Activated CD4-positive, alpha-beta T cell treated with anti-CD3 and anti-CD28 coated beads, Interleukin-2, amount 50 U/mL, for 16 hours (primary cell): ENCODE measurements around the gene DENND6A.
"Not testable (repeated sequence)": the region's sequence is repeated elsewhere in the genome, so short reads cannot be mapped to it uniquely, and the experiment has no call there.

Source experiments
- DNase-seq: peaks from one replicate; pipeline ENCODE4 v3.0.0-alpha.2; 2020

DENND6A gene

DNA sequence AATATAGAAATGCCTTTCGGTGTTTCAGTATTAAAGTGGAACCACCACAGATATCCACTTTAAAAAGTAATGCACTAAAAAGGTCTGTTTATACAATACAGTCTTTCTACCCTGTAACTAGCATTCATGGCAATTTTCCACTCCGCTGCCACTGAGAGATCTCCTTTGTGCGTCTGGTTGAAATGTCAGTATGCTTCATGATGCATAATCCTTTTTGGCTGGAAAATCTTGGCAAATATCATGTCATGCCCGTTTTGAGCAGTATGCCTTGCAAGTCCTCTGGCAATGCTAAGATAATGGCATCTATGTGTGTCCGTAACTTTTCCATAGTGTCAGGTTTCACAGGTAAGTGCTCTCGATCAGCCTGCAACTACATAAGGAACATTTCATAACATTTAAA, 64.9 kb downstream of the DENND6A start:
- no peak for DNase-seq

DNA sequence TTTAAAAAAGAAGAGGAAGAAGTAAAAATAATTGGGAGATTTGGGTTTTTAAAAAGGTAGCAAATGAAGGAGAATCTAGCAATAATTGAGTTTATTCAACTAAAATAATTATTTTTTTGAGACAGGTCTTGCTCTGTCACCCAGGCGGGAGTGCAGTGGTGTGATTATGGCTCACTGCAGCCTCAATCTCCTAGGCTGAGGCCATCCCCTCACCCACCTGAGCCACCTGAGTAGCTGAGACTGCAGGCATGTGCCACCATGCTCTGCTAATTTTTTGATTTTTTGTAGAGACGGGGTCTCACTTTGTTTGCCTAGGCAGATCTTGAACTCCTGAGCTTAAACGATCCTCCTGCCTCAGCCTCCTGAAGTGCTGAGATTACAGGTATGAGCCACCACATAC, 68.1 kb downstream of the DENND6A start:
- no peak for DNase-seq

DNA sequence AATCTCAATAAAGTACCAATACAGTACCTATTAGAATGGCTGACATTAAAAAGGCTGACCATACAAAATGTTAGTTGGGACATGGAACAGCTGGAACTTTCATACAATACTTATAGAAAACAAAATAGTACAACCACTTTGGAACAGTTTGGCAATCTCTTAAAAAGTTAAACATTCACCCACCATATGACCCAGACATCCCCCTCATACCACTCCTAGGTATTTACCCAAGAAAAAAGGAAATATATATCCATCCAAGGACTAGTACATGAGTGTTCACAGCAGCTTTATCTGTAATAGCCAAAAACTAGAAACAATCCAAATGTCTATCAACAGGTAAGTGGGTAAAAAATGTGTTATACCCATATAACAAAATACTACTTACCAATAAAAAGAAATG, 70.5 kb downstream of the DENND6A start:
- no peak for DNase-seq

DNA sequence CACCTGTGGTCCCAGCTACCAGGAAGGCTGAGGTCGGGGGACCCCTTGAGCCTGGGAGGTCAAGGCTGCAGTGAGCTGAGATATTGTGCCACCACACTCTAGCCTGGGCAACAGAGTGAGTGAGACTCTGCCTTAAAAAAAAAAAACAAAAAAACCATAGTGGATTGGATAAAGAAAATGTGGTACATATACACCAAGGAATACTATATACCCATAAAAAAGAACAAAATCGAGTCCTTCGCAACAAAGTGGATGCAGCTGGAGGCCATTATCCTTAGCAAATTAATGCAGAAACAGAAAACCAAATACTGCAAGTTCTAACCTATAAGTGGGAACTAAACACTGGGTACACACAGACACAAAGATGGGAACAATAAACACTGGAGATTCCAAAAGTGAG, 75.1 kb downstream of the DENND6A start:
- DNase-seq, result no peak

GRCh38 chr3:57616233-57616632, 76.6 kb downstream of the DENND6A start:
- no peak for DNase-seq

DNA sequence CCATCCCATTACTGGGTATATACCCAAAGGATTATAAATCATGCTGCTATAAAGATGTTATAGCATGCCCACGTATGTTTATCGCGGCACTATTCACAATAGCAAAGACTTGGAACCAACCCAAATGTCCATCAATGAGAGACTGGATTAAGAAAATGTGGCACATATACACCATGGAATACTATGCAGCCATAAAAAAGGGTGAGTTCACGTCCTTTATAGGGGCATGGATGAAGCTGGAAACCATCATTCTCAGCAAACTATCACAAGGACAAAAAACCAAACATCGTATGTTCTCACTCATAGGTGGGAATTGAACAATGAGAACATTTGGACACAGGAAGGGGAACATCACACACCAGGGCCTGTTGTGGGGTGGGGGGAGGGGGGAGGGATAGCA, 81.0 kb downstream of the DENND6A start:
- not testable (repeated sequence) for DNase-seq

DNA sequence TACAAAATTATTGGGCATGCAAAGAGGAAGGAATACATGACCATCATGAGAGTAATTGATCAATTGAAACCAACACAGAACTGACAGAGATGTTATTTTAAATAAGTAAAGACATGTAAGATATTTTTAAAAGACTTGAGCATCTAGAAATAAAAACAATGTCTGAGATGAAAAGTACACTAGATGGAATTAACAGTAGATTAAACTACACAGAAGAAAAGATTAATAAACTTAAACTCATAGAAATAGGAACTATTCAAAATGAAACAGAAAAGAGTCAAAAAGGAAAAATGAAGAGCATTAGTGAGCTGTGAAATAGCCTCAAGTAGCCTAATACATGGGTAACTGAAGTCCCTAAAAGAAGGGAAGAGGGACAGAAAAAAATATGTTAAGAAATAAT, 87.2 kb downstream of the DENND6A start:
- DNase-seq, result no peak

- DNase-seq, result no peak
Observed at GRCh38 chr3:57604971-57605370, 87.9 kb downstream of the DENND6A start.

- DNase-seq, result no peak
Observed at GRCh38 chr3:57600195-57600594, 92.7 kb downstream of the DENND6A start.

GRCh38 chr3:57598765-57599360, 94.0 kb downstream of the DENND6A start:
- DNase-seq, result no peak

- peak; percentile 100 for DNase-seq
Observed at GRCh38 chr3:57597127-57597923, 95.6 kb downstream of the DENND6A start, which contains the start of gene ARF4. Gene ARF4, minus strand, starts transcription at chr3:57597344. Its CDS starts 204 bp downstream, at chr3:57597140.

GRCh38 chr3:57596495-57597126, 96.3 kb downstream of the DENND6A start:
- DNase-seq, result peak; percentile 71

DNA sequence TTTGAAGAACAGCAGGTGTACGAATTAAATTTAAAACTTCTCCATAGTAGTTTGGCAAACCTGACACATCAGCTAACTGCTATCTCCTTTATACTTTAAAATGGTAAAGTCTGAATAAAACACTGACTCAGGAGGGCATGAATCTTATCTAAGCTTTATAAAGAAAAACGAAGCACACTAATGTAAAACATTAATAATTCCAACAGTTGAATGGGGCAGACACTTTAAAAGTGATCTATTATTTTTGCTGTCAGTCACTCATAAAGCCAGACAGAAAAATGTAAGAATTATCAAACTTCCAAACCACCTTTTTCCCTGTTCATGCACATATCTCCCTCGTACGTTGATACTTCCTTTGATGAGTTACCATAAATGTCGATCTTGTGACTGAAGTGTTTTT, 98.3 kb downstream of the DENND6A start:
- DNase-seq, result no peak

GRCh38 chr3:57594144-57594543, 98.7 kb downstream of the DENND6A start:
- DNase-seq, result no peak

- DNase-seq, result no peak
Observed at GRCh38 chr3:57592306-57592705, 100.6 kb downstream of the DENND6A start.

DNA sequence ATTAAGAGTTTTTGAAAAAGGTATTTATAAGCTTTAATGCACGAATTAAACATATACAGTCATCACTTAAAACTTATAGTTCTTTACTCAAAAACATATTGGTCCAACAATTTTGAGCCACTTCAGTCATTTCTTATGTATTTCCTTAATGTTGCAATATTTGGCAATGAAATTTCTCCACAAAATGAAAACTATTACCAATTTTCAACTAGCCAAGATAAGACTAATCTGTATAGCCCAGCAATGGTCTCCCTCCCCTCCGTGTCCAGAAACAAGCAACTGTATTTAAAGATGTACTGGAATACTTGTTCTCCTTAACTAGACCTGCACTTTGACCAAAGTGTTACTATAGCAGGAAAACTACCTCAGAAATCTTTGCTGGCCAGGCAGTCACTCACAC, 105.0 kb downstream of the DENND6A start:
- no peak for DNase-seq

DNA sequence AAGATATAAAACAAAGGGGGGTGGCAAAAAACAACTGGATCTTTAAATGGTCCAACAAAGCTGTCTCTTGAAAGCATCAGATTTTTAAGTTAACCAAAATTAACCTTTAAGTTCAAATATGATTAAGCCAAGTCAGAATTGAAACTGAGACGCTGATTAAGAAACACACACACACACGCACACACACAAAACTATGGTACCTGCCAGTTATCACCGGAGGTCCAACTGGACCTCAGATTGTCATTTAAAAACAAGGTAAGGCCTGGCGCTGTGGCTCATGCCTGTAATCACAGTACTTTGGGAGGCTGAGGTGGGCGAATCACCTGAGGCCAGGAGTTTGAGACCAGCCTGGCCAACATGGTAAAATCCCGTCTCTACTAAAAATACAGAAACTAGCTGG, 106.1 kb downstream of the DENND6A start:
- peak; percentile 31 for DNase-seq

GRCh38 chr3:57583544-57583943, 109.3 kb downstream of the DENND6A start:
- DNase-seq, result no peak

- no peak for DNase-seq
Observed at GRCh38 chr3:57582474-57583168, 110.3 kb downstream of the DENND6A start.

DNA sequence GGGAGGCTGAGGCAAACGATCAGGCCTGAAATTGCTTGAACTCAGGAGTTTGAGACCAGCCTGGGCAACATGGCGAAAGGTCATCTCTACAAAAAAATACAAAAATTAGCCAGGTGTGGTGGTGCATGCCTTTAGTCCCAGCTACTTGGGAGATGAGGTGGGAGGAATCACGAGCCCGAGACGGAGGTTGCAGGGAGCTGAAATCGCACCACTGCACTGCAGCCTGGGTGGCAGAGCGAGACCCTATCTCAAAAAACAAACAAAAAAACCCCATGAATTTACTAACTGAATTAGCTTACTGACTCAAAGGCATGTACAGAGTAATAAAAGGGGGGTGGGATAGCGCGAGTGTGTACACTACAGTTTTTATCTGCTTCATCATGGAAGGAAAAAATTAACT, 115.1 kb downstream of the DENND6A start:
- DNase-seq, result no peak

GRCh38 chr3:57575966-57576626, 116.8 kb downstream of the DENND6A start:
- DNase-seq, result no peak
